IMR-90 (cell line): ENCODE measurements around the gene PLB1. TPM values are rescaled to one million over a fixed set of nuclear protein-coding genes. Genes with fewer than 3 reads are reported as not detected.
A peak's percentile ranks its signal among the peaks of the same experiment; 100 is the strongest.

Source experiments
- ATAC-seq: fragments of 200-7000 bp; cut with Tn5 transposase; 2 replicates; pipeline ENCODE4 v1.9.1; 2020; ENCODE audit warnings: low read depth, mild to moderate bottlenecking, moderate library complexity
- BruUV-seq: library from RNA; stranded (reverse); fragments of 400-500 nt; replicated peaks from 2 replicates; lab custom pipeline; 2021; lab: Mats Ljungman, UMichigan
- CTCF ChIA-PET: fragments of 300-600 bp; formaldehyde crosslinking; extraction: SDS; loops from one replicate; lab custom pipeline; 2021; ENCODE audit warnings: antibody characterized with exemption; lab: Yijun Ruan, JAX
- POLR2A ChIA-PET: fragments of 300-600 bp; sonication (Branson Sonifier 250); formaldehyde crosslinking; loops from one replicate; lab custom pipeline; 2022; ENCODE audit warnings: antibody characterized with exemption; ENCODE audit not compliant: unreplicated experiment; lab: Charles Lee
- DNase-seq: peaks from one replicate; pipeline ENCODE4 v3.0.0; 2013
- H2AFZ ChIP-seq: replicated peaks from 2 replicates; pipeline ENCODE3; 2013; ENCODE audit warnings: low read length, mild to moderate bottlenecking; ENCODE audit not compliant: poor library complexity
- H2AK5ac ChIP-seq: 2 replicates; pipeline ENCODE4 v1.6.1; 2013; ENCODE audit warnings: low read depth, low read length, inconsistent platforms
- H2AK9ac ChIP-seq: replicated peaks from 2 replicates; pipeline ENCODE3; 2013; ENCODE audit warnings: mild to moderate bottlenecking, low read depth, low read length, moderate library complexity; ENCODE audit not compliant: poor library complexity
- H2BK120ac ChIP-seq: 2 replicates; pipeline ENCODE4 v1.6.1; 2013; ENCODE audit warnings: low read depth, low read length, inconsistent platforms
- H2BK15ac ChIP-seq: 3 replicates; pipeline ENCODE4 v1.6.1; 2013; ENCODE audit warnings: low read depth, low read length, inconsistent platforms
- H2BK20ac ChIP-seq: 2 replicates; pipeline ENCODE4 v1.6.1; 2013; ENCODE audit warnings: low read depth, mild to moderate bottlenecking, inconsistent platforms, low read length, moderate library complexity
- H2BK5ac ChIP-seq: 2 replicates; pipeline ENCODE4 v1.6.1; 2013; ENCODE audit warnings: mild to moderate bottlenecking, low read depth, low read length, inconsistent platforms; ENCODE audit not compliant: poor library complexity, severe bottlenecking
- H3K14ac ChIP-seq: replicated peaks from 2 replicates; pipeline ENCODE4 v1.6.1; 2013; ENCODE audit warnings: low read depth, low read length, inconsistent platforms
- H3K18ac ChIP-seq: 2 replicates; pipeline ENCODE4 v1.6.1; 2013; ENCODE audit warnings: low read depth, low read length, control low read depth
- H3K23ac ChIP-seq: 2 replicates; pipeline ENCODE4 v1.6.1; 2013; ENCODE audit warnings: low read depth, low read length, inconsistent platforms
- H3K27ac ChIP-seq: 2 replicates; pipeline ENCODE4 v1.5.1; 2013; ENCODE audit warnings: mild to moderate bottlenecking, control low read depth, low read length; ENCODE audit not compliant: insufficient read depth
- H3K27me3 ChIP-seq: 2 replicates; pipeline ENCODE4 v1.6.1; 2013; ENCODE audit warnings: low read length; ENCODE audit not compliant: control insufficient read depth, insufficient read depth
- H3K36me3 ChIP-seq: 2 replicates; pipeline ENCODE4 v1.6.1; 2013; ENCODE audit warnings: low read length, mixed read lengths; ENCODE audit not compliant: control insufficient read depth, insufficient read depth
- H3K4ac ChIP-seq: 2 replicates; pipeline ENCODE4 v1.6.1; 2013; ENCODE audit warnings: low read depth, low read length, inconsistent platforms
- H3K4me1 ChIP-seq: 2 replicates; pipeline ENCODE4 v1.6.1; 2013; ENCODE audit warnings: low read length, mixed read lengths; ENCODE audit not compliant: control insufficient read depth, insufficient read depth
- H3K4me2 ChIP-seq: 2 replicates; pipeline ENCODE4 v1.6.1; 2013; ENCODE audit warnings: low read depth, mild to moderate bottlenecking, control low read depth, low read length, moderate library complexity
- H3K4me3 ChIP-seq: 2 replicates; pipeline ENCODE4 v1.5.1; 2013; ENCODE audit warnings: low read depth, mild to moderate bottlenecking, control low read depth, low read length, moderate library complexity; ENCODE audit not compliant: insufficient read depth
- H3K56ac ChIP-seq: 2 replicates; pipeline ENCODE4 v1.6.1; 2013; ENCODE audit warnings: low read length, inconsistent platforms; ENCODE audit not compliant: insufficient read depth; ENCODE audit errors: extremely low read depth
- H3K79me1 ChIP-seq, 2 experiments: 2 replicates each; pipeline ENCODE4 v1.6.1; 2013; ENCODE audit warnings: low read length in 2 of 2, inconsistent platforms in 1 of 2, low read depth in 1 of 2
- H3K9ac ChIP-seq: 2 replicates; pipeline ENCODE4 v1.6.1; 2013; ENCODE audit warnings: low read depth, low read length, control low read depth
- H3K9me1 ChIP-seq: 2 replicates; pipeline ENCODE4 v1.6.1; 2013; ENCODE audit warnings: low read length, inconsistent platforms; ENCODE audit not compliant: insufficient read depth
- H3K9me3 ChIP-seq: 2 replicates; pipeline ENCODE4 v1.6.1; 2013; ENCODE audit warnings: low read length; ENCODE audit not compliant: control insufficient read depth, insufficient read depth
- H4K20me1 ChIP-seq: 2 replicates; pipeline ENCODE4 v1.6.1; 2013; ENCODE audit warnings: low read length, inconsistent platforms; ENCODE audit not compliant: insufficient read depth
- H4K5ac ChIP-seq: 2 replicates; pipeline ENCODE4 v1.6.1; 2013; ENCODE audit warnings: mild to moderate bottlenecking, low read depth, low read length, control low read depth
- H4K8ac ChIP-seq, 2 experiments: 2 replicates each; pipeline ENCODE4 v1.6.1; 2013; ENCODE audit warnings: low read depth in 2 of 2, low read length in 2 of 2, control low read depth in 1 of 2, inconsistent platforms in 1 of 2
- H4K91ac ChIP-seq: 2 replicates; pipeline ENCODE4 v1.6.1; 2013; ENCODE audit warnings: low read depth, low read length, inconsistent platforms; ENCODE audit not compliant: insufficient read depth
- CEBPB ChIP-seq: IDR thresholded peaks from 2 replicates; pipeline ENCODE4 v1.6.1; 2012; ENCODE audit warnings: low read depth, low read length, improper control_type of control experiment
- FOS ChIP-seq: fragments of 150-350 bp; IDR thresholded peaks from 2 replicates; pipeline ENCODE4 v1.6.1; 2016; ENCODE audit warnings: low read depth, low read length
- WGBS, 2 experiments: methylation state at CpG; one replicate each; pipeline versions ENCODE4 v1.1.5 to v1.1.7; 2013; ENCODE audit warnings: missing lambda C conversion rate in 2 of 2; ENCODE audit not compliant: insufficient read length in 1 of 2; ENCODE audit errors: extremely low coverage in 2 of 2; 5-methylcytosine and 5-hydroxymethylcytosine counted together
- dilution Hi-C: fragments of 300-500 bp; cut with HindIII; formaldehyde crosslinking; loops from one replicate; pipeline ENCODE4 v1.14.3; 2018; ENCODE audit warnings: low sequenced_read_pairs; ENCODE audit not compliant: unreplicated experiment
- in situ Hi-C: fragments of 300-500 bp; cut with MboI; formaldehyde crosslinking; loops from 3 replicates; pipeline ENCODE4 v1.14.3; 2019; ENCODE audit warnings: low sequenced_read_pairs, inconsistent platforms, mixed read lengths
- intact Hi-C: fragments of 100-400 bp; cut with micrococcal nuclease; formaldehyde crosslinking; loops from 2 replicates; pipeline ENCODE4 v1.10.0; 2022
- polyA plus RNA-seq, 3 experiments: library from polyadenylated mRNA; depleted of rRNA; stranded (reverse); fragments of >200 nt; gene quantifications; 2 replicates each; pipeline ENCODE4 v1.2.3, GENCODE V29; 2012; ENCODE audit warnings: low replicate concordance in 1 of 3
- total RNA-seq: library from RNA; depleted of rRNA; stranded (reverse); fragments of >200 nt; gene quantifications from 2 replicates; pipeline ENCODE4 v1.2.3, GENCODE V29; 2012

The PLB1 gene
- total and polyA plus RNA-seq, 2 of the 4 experiments (the other 2 are of a cell fraction) = 0.74 to 0.90 TPM

DNA sequence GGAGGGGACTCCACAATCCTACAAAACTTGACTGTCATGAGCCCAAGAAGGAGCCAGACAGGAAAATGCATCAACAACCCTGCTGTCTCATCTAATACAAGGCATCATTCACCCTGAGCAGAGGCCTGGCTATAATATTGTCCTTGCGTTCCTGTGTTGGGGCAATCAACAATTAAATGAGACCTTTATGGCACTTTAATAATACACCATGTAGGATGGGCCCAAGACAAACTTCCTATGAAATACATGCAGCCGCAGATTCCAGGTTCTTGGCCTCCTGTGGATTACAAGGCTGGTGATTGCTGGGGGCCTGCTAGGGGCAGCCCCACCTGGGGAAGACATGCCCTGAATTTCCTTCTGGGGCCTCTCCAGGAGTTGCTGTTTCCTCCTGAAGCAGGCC is 173.0 kb downstream of the PLB1 start:
- Histone ChIP-seq H3K14ac (no peak overlapping the region), H2BK20ac (no peak overlapping the region), H2AFZ (no peak overlapping the region), H4K20me1 (no peaks in the 10 kb centered on the region), H3K56ac (no peak overlapping the region), H2BK120ac (no peak overlapping the region), H2BK15ac (no peak overlapping the region), H3K4ac (no peak overlapping the region), H4K8ac (no peak overlapping the region), H3K4me3 (no peak overlapping the region), H4K5ac (no peak overlapping the region), H3K27ac (no peak overlapping the region), H3K79me1 (peaks cover 0 to 5% of the 10 kb centered on the region in 2 experiments; a peak in 1 of 4 replicates), H3K4me2 (no peak overlapping the region), H3K23ac (no peak overlapping the region), H2AK9ac (no peak overlapping the region), H4K91ac (peak overlapping the region; percentile 24; the same call in 1 of the 2 replicates), H2AK5ac (no peak overlapping the region), H3K27me3 (no peaks in the 10 kb centered on the region), H2BK5ac (no peak overlapping the region), H3K9me3 (0 out of 2 replicates have a peak, but pooled peaks cover 3% of the 10 kb centered on the region), H3K9me1 (peaks cover 9% of the 10 kb centered on the region), H3K4me1 (peaks cover 17% of the 10 kb centered on the region), H3K18ac (no peak overlapping the region), H3K9ac (no peak overlapping the region), H3K36me3 (no peaks in the 10 kb centered on the region)
- intact Hi-C loops (loop anchor here (10.0 kb wide), 1 partner anchor 226 kb away; the partner anchor contains the start of gene WDR43), in situ Hi-C loops (no loop called here), dilution Hi-C loops (no loop called here)
- ATAC-seq (no peak), DNase-seq (no peak)
- no CpG with 5 or more reads among the region's 2 CpGs for WGBS, 2 experiments
- TF ChIP-seq FOS (no peak), CEBPB (no peak)
- POLR2A ChIA-PET = no interaction called here
- CTCF ChIA-PET = no interaction called here
- BruUV-seq = no TSS peak
